ENCODE data around the gene ADA. TPM values are rescaled to one million over a fixed set of nuclear protein-coding genes. Genes with fewer than 3 reads are reported as not detected.
A peak's percentile ranks its signal among the peaks of the same experiment; 100 is the strongest.

The ADA gene
- total RNA-seq, 1 donor from 2014 or later = 11.4 TPM

DNA sequence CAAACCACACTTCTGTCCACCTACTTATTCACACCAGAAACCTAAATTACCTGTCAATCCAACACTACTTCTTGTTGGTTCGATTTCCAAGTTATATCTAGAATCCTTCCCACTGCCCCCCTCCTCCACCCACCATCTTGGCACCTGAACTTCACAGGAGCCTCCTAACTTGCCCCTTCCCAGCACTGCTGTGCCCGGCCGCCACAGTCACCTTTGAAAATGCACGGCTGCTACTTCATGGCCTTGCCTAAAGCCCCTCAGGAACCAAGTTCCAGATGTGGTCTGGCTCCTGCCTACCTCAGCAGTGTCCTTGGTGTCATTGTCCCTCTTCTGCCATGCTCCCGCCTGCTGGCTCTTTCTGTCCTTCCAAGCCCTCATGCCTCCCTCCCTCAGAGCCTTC is 37.9 kb downstream of the ADA start:
- TF ChIP-seq, protein P1, sequence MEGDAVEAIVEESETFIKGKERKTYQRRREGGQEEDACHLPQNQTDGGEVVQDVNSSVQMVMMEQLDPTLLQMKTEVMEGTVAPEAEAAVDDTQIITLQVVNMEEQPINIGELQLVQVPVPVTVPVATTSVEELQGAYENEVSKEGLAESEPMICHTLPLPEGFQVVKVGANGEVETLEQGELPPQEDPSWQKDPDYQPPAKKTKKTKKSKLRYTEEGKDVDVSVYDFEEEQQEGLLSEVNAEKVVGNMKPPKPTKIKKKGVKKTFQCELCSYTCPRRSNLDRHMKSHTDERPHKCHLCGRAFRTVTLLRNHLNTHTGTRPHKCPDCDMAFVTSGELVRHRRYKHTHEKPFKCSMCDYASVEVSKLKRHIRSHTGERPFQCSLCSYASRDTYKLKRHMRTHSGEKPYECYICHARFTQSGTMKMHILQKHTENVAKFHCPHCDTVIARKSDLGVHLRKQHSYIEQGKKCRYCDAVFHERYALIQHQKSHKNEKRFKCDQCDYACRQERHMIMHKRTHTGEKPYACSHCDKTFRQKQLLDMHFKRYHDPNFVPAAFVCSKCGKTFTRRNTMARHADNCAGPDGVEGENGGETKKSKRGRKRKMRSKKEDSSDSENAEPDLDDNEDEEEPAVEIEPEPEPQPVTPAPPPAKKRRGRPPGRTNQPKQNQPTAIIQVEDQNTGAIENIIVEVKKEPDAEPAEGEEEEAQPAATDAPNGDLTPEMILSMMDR (IDR thresholded peaks at IDR 0.05) = no peak
- Mint-ChIP-seq H3K36me3 (ENCODE audit: low read depth) (peaks cover 9% of the 10 kb centered on the region), H3K27me3 (ENCODE audit: low read depth) (no peaks in the 10 kb centered on the region), H3K4me1 (ENCODE audit: low read depth) (peaks cover 33% of the 10 kb centered on the region), H3K4me3 (ENCODE audit: unreplicated experiment) (no peak overlapping the region), H3K27ac (ENCODE audit: unreplicated experiment) (no peak overlapping the region), H3K9me3 (ENCODE audit: low read depth) (no peaks in the 10 kb centered on the region)
- DNase-seq (ENCODE audit: low spot score) = no peak

DNA sequence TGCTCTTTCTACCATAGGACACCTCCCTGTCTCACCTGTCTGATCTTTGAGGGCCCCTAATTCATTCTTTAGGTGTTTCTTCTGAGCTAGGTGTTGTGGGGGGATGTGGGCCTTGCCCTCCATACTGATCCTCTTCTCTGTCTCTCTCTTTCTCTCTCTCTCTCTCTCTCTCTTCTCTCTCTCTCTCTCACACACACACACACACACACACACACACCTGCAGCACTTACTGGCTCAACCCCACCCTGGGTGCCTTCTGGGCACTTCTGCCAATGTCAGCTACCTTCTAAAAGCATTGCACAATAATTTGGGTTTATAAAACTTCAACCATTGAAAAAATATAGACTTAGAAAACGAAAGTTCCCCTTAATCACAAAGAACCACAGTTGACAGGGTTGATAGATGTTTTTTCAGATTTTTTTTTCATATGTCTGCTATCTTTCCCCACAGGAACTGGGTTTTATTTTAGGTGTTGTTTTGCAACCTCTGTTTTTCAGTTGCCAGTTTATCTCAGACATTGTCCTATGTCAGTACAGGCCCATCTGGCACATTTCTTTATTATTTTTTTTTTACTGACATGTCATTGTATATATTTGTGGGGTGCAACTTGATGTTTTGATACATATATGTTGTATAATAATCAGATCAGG is 41.1 kb downstream of the ADA start:
- TF ChIP-seq, protein P1 (IDR thresholded peaks at IDR 0.05) = no peak
- H3K36me3 Mint-ChIP-seq (ENCODE audit: low read depth) = peaks cover 9% of the 10 kb centered on the region
- H3K27me3 Mint-ChIP-seq (ENCODE audit: low read depth) = no peaks in the 10 kb centered on the region
- DNase-seq (ENCODE audit: low spot score) = no peak
- peaks cover 22% of the 10 kb centered on the region for H3K4me1 Mint-ChIP-seq (ENCODE audit: low read depth)
- no peak overlapping the region for H3K4me3 Mint-ChIP-seq (ENCODE audit: unreplicated experiment)
- H3K9me3 Mint-ChIP-seq (ENCODE audit: low read depth) = no peaks in the 10 kb centered on the region
- no peak overlapping the region for H3K27ac Mint-ChIP-seq (ENCODE audit: unreplicated experiment)

DNA sequence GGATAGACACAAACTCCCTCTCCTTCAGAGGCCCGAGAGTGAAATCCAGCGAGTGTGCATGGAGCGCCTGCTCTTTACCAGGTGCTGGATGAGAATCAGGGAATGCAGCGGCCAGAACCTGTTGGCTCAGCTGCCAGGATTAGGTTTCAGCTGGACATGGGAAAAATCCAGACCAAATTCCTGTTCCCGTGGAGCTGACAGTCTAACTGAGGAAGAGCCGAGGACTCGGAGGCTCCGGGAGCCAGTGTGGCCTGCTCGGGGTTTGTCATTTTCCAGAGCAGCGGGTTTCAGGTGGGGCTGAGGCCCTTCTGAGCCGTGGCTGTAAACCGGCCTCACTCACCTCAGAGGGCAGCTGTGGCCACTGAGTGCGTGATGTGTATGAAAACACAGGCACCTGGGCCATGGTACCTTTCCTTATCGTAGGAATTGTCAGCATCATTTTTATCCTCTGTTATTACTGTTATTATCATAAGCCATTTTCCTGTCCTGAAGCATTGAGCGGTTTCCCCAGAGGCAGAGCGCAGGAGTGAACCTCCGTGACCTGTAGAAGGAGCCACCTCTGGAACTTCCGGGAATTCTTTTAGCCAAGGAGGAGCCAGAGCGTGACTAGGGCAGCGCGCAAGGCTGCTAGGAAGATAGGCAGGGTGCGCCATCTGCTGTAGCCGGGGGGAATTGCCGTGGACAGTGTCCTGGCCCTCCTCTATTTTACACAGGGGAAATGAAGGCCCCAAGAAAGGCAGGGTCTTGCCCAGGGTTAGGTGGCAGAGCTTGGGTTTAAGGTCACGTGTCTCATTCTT is 41.8 kb downstream of the ADA start:
- H3K27ac Mint-ChIP-seq (ENCODE audit: unreplicated experiment) = peak overlapping the region; percentile 58
- no peaks in the 10 kb centered on the region for H3K27me3 Mint-ChIP-seq (ENCODE audit: low read depth)
- TF ChIP-seq, protein P1 (IDR thresholded peaks at IDR 0.05) = peak; percentile 95
- peak overlapping the region; percentile 62 for H3K4me3 Mint-ChIP-seq (ENCODE audit: unreplicated experiment)
- H3K9me3 Mint-ChIP-seq (ENCODE audit: low read depth) = no peaks in the 10 kb centered on the region
- peaks cover 6% of the 10 kb centered on the region for H3K36me3 Mint-ChIP-seq (ENCODE audit: low read depth)
- H3K4me1 Mint-ChIP-seq (ENCODE audit: low read depth) = peaks cover 15% of the 10 kb centered on the region
- no peak for DNase-seq (ENCODE audit: low spot score)

DNA sequence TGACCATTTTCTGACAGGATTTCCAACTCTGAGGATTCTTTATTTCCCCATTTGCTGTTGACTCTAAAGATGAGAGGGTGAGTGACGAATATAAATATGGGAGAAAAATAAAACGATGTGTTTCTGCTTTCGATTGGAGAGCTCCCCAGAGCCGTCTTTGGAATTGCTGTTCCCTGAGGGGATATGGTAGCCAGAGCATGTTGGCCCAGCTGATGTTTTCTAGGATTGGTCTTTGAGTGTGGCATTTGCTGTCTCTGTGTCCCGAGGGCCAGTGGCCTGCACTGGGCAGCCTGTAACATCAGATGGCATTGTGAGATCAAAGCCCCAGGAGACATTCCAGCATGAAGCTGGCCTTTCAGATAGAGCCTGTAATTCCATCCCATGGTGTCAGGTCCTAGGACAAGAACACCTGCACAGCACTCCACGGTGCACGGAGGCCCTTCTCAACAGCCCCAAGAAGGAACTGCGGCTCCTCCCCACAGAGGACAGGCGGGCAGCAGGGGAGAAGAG is 42.4 kb downstream of the ADA start:
- Mint-ChIP-seq H3K4me3 (ENCODE audit: unreplicated experiment) (no peak overlapping the region), H3K4me1 (ENCODE audit: low read depth) (peaks cover 15% of the 10 kb centered on the region), H3K27me3 (ENCODE audit: low read depth) (no peaks in the 10 kb centered on the region), H3K36me3 (ENCODE audit: low read depth) (peaks cover 3% of the 10 kb centered on the region), H3K27ac (ENCODE audit: unreplicated experiment) (peak overlapping the region; percentile 49), H3K9me3 (ENCODE audit: low read depth) (no peaks in the 10 kb centered on the region)
- DNase-seq (ENCODE audit: low spot score) = no peak
- TF ChIP-seq, protein P1 (IDR thresholded peaks at IDR 0.05) = no peak

DNA sequence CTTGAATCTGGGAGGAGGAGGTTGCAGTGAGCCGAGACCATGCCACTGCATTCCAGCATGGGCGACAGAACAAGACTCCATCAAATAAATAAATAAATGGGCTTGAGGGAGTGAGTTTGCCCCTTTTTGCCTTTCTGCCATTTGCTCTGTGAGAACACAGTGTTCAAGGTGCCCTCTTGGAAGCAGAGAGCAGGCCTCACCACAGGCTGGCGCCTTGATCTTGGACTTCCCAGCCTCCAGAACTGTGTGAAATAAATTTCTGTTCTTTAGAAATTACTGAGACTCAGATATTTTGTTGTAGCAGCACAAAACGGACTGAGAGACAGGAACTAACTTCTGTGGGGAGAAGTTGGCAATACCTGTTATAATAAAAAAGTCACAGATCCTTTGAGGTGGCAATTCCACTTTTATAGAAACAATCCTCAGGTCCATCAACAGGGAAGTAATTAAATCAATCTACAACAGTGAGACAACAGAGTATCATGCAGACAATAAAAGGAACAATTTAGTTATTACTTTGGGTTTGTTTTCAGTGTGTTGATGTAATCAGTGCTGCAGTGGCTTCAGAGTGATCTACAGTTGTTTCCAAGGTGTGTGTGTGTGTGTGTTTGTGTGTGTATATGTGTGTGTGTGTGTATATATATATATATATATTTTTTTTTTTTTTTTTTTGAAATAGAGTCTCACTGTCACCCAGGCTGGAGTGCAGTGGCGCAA is 44.6 kb downstream of the ADA start:
- DNase-seq (ENCODE audit: low spot score) = no peak
- TF ChIP-seq, protein P1 (IDR thresholded peaks at IDR 0.05) = no peak
- Mint-ChIP-seq H3K4me3 (ENCODE audit: unreplicated experiment) (no peak overlapping the region), H3K4me1 (ENCODE audit: low read depth) (peaks cover 15% of the 10 kb centered on the region), H3K27ac (ENCODE audit: unreplicated experiment) (no peak overlapping the region), H3K36me3 (ENCODE audit: low read depth) (no peaks in the 10 kb centered on the region), H3K27me3 (ENCODE audit: low read depth) (no peaks in the 10 kb centered on the region), H3K9me3 (ENCODE audit: low read depth) (no peaks in the 10 kb centered on the region)

Measured in chondrocyte (in vitro differentiated cells).